ENCODE data around the gene POMT1.

The POMT1 gene

GRCh38 chr9:131477367-131477766 is 25.4 kb upstream of the POMT1 start:
- no peak for DNase-seq (ENCODE audit: low spot score)

- DNase-seq (ENCODE audit: low spot score), result no peak
Observed at GRCh38 chr9:131477816-131478419, 24.8 kb upstream of the POMT1 start.

- DNase-seq (ENCODE audit: low spot score), result no peak
Observed at GRCh38 chr9:131478421-131478868, 24.3 kb upstream of the POMT1 start.

GRCh38 chr9:131478911-131479310 is 23.8 kb upstream of the POMT1 start:
- DNase-seq (ENCODE audit: low spot score), result no peak

- DNase-seq (ENCODE audit: low spot score), result no peak
Observed at GRCh38 chr9:131480258-131480657, 22.5 kb upstream of the POMT1 start.

- DNase-seq (ENCODE audit: low spot score), result no peak
Observed at GRCh38 chr9:131481441-131482342, 21.0 kb upstream of the POMT1 start.

GRCh38 chr9:131482343-131483006 is 20.2 kb upstream of the POMT1 start:
- no peak for DNase-seq (ENCODE audit: low spot score)

- no peak for DNase-seq (ENCODE audit: low spot score)
Observed at GRCh38 chr9:131483319-131484050, 19.2 kb upstream of the POMT1 start.

GRCh38 chr9:131484051-131484445 is 18.7 kb upstream of the POMT1 start:
- DNase-seq (ENCODE audit: low spot score), result no peak

- DNase-seq (ENCODE audit: low spot score), result no peak
Observed at GRCh38 chr9:131484560-131485185, 18.0 kb upstream of the POMT1 start.

- no peak for DNase-seq (ENCODE audit: low spot score)
Observed at GRCh38 chr9:131485206-131485605, 17.5 kb upstream of the POMT1 start.

GRCh38 chr9:131485728-131486422 is 16.8 kb upstream of the POMT1 start:
- DNase-seq (ENCODE audit: low spot score), result no peak

- DNase-seq (ENCODE audit: low spot score), result no peak
Observed at GRCh38 chr9:131487001-131487400, 15.7 kb upstream of the POMT1 start.

GRCh38 chr9:131487621-131488031 is 15.1 kb upstream of the POMT1 start:
- no peak for DNase-seq (ENCODE audit: low spot score)

GRCh38 chr9:131490514-131490913 is 12.2 kb upstream of the POMT1 start:
- DNase-seq (ENCODE audit: low spot score), result no peak

- no peak for DNase-seq (ENCODE audit: low spot score)
Observed at GRCh38 chr9:131491001-131491710, 11.6 kb upstream of the POMT1 start.

- DNase-seq (ENCODE audit: low spot score), result no peak
Observed at GRCh38 chr9:131492070-131492469, 10.6 kb upstream of the POMT1 start.

GRCh38 chr9:131494296-131494870 is 8.3 kb upstream of the POMT1 start:
- no peak for DNase-seq (ENCODE audit: low spot score)

GRCh38 chr9:131495785-131496184 is 6.9 kb upstream of the POMT1 start:
- DNase-seq (ENCODE audit: low spot score), result no peak

- no peak for DNase-seq (ENCODE audit: low spot score)
Observed at GRCh38 chr9:131496844-131497405, 5.8 kb upstream of the POMT1 start.
